GM15510 (cell line): ENCODE measurements around the gene CTDSPL2.

Experiments used
- POLR2A ChIP-seq: IDR thresholded peaks from 3 replicates; pipeline ENCODE4 v1.6.1; 2011; ENCODE audit warnings: borderline replicate concordance; ENCODE audit not compliant: insufficient read length; ENCODE audit errors: extremely low read depth

Gene CTDSPL2

GRCh38 chr15:44458429-44458828, 31.0 kb downstream of the CTDSPL2 start:
- TF ChIP-seq POLR2A, result no peak

GRCh38 chr15:44468709-44469385, 41.4 kb downstream of the CTDSPL2 start:
- TF ChIP-seq POLR2A, result no peak

GRCh38 chr15:44471885-44472455, 44.5 kb downstream of the CTDSPL2 start:
- no peak for TF ChIP-seq POLR2A

GRCh38 chr15:44479343-44479742, 51.9 kb downstream of the CTDSPL2 start:
- no peak for TF ChIP-seq POLR2A

DNA sequence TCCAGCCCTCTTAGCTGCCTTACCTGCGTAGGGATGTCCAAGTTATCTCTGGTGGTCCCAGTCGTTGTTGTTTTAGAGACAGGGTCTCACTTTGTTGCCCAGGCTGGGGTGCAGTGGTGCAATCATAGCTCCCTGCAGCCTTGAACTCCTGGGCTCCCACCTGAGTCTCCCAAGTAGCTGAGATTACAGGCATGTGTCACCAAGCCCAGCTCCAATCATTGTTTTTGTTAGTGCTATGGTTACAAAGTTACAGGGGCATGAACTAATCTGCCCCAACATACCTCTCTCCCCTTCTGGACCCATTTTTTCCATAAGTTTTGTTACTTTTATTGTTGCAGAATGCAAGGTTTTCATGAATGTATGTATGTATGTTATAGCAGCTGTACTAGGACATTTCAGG, 54.7 kb downstream of the CTDSPL2 start:
- no peak for TF ChIP-seq POLR2A

DNA sequence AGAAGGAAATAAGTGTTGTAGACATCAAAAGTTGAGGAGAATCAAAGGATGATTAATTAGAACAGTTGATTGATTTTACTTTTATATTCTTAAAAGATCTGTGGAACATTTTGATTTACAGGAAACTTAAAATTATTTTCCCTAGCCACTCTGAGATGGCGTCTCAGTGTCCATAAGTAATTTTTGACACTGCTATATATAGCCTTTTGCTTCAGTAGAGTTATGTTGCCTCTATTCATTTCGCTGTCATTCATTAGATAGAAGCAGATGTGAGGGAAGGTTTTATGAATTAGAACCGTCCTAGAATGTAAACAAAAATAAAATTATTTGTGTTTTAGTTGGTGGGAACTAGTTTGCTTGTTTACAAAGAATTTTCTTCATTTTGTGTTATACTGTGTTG, 58.5 kb downstream of the CTDSPL2 start:
- TF ChIP-seq POLR2A, result no peak

DNA sequence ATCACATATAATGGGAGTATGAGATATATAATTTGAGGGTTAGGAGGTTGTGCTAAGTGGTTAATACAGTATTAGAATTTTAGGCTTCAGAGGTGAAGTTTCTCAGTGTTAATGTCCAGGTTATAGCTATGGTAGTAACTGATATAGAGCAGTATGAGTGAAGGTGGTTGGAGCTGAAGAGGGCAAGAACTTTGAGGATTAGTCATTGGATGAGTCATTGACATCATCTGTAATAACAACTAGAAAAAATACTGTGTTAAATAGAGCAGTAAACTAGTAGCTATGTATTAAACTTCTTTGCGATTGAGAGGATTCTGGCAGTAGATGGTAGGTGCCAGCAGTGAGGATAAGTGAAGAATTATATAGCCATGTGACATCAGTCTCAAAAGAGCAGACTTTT, 62.0 kb downstream of the CTDSPL2 start:
- no peak for TF ChIP-seq POLR2A

DNA sequence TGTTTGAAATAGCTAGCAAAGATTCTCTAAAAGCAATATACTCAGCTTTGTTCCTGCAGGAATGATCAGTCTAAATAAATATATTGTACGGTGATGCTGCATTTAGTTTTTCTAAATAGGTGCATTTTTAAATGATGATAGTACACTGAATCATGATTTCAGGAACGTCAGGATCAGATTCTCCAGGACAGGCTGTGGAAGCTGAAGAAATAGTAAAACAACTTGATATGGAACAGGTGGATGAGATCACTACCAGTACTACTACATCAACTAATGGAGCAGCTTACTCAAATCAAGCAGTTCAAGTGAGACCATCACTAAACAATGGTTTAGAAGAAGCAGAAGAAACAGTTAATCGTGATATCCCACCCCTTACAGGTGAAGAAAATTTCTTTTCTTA, 63.2 kb downstream of the CTDSPL2 start:
- TF ChIP-seq POLR2A, result no peak

DNA sequence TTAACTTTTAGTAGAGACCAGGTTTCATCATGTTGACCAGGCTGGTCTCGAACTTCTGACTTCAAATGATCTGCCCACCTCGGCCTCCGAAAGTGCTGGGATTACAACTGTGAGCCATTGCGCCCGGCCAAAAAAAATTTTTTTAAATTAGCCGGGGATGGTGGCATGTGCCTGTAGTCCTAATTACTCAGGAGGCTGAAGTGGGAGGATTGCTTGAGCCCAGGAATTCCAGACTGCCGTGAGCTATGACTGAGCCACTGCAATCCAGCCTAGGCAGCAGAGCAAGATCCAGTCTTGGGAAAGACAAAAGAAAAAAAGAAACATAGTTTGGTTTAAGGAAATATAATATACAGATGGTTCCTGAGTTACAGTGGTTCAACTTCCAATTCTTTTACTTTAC, 64.6 kb downstream of the CTDSPL2 start:
- no peak for TF ChIP-seq POLR2A

DNA sequence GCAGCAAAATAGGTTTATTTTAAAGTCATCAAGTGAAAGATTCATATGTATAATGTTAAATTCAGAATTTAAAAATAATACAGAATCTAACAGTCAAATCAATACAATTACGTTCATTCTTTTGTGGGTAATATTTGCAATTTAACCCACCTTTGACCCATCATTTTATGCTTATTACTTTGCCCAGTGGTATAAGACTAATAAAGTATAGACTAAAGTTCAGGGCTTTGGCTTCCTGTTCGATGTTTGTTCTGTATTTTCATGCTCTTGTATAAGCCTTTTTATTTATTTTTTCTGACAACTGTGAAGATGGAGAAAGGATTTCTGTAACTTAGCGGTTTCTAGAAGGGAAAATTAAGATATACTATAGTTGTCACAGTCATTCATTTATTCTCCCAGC, 65.2 kb downstream of the CTDSPL2 start:
- no peak for TF ChIP-seq POLR2A

DNA sequence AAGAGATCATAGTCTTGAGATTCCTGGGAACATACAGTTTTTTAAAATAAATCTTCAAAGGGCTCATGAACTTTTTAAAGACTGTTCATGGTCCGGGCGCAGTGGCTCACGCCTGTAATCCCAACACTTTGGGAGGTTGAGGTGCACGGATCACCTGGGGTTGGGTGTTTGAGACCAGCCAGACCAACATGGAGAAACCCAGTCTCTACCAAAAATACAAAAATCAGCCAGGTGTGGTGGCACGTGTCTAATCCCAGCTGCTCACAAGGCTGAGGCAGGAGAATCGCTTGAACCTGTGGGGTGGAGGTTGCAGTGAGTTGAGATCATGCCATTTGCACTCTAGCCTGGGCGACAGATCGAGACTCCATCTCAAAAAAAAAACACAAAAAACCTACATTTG, 68.1 kb downstream of the CTDSPL2 start:
- no peak for TF ChIP-seq POLR2A

DNA sequence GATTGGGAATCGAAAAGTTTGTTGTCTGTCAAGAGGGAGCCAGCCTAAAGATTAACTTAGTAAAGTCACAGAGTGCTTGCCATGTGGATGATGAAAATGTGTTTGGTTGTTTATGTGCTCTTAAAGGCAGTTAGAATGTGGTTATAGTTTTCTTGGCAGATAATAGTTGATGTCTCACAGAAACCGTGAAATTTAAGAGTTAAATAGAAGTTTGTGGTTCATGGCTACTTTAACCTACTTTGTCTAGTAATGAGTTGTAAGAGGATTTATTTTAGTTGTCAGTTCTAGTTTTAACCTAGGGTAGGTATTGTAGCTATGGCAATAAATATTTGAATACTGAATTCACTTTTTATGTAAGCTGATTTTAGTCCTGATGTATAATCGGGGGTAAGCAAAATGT, 73.1 kb downstream of the CTDSPL2 start:
- no peak for TF ChIP-seq POLR2A

DNA sequence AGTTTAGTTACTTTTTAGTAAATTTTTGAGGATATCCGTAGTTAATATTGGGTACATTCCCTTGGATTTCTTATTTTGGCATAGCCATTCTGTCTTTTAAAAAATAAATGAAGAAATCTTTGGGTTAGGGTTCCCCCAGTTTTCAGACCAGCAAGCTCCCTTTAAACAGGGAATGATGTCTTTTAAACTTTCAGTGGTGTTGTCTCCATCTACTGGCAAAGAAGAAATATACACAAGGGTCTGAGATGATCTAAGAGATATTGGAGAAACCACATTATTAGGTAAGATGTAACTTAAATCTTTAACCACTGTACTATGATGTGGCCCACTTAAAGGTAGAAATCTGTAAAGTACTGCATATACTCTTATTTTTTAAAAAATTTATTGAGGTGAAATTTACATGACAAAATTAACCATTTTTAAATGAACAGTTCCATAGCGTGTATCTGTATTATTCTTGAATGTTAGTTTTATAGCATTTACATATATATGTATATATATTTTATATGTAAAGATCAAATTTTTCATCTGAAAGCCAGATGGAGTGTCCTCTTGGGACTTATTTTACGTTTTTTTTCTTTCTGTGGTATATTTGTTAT, 74.4 kb downstream of the CTDSPL2 start:
- TF ChIP-seq POLR2A, result no peak

GRCh38 chr15:44516436-44516835, 89.0 kb downstream of the CTDSPL2 start:
- no peak for TF ChIP-seq POLR2A

- no peak for TF ChIP-seq POLR2A
Observed at GRCh38 chr15:44519537-44519936, 92.1 kb downstream of the CTDSPL2 start.

DNA sequence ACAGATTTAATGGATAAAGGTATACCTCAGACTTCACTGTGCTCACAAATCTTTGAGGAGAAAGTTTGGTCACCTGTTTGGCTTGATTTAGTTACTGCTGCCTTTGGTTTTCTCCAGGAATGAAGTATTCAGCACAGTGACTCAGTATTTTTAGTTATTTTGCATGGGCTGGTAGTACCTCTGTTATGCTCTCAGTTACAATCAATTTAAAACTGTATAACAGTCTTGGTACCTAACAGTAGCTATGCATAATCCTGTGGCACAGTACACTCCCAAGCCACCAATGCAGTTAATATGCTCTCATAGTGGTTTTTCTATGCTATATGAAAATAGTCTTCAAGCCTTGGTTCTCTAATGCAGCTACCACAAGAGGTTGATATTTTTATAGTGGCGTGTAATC, 97.6 kb downstream of the CTDSPL2 start:
- no peak for TF ChIP-seq POLR2A

DNA sequence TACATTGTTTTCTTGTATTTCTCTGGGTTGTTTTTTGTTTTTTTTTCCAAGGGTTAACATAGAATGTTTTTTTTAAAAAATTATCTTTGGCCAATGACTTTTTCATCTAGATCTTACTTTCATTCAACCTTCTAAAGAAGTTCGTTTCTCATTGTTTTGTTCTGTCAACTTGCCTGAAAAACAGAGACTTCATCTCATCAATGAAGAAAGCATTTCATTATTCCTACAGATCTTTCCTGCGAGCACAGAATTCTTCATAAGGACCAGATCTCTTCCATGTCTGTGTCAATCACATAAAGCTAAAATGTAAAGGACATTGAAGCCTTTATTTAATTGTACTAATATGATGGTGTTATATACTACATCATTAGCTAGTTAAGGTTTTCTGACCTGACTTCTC, 99.8 kb downstream of the CTDSPL2 start:
- TF ChIP-seq POLR2A, result no peak

DNA sequence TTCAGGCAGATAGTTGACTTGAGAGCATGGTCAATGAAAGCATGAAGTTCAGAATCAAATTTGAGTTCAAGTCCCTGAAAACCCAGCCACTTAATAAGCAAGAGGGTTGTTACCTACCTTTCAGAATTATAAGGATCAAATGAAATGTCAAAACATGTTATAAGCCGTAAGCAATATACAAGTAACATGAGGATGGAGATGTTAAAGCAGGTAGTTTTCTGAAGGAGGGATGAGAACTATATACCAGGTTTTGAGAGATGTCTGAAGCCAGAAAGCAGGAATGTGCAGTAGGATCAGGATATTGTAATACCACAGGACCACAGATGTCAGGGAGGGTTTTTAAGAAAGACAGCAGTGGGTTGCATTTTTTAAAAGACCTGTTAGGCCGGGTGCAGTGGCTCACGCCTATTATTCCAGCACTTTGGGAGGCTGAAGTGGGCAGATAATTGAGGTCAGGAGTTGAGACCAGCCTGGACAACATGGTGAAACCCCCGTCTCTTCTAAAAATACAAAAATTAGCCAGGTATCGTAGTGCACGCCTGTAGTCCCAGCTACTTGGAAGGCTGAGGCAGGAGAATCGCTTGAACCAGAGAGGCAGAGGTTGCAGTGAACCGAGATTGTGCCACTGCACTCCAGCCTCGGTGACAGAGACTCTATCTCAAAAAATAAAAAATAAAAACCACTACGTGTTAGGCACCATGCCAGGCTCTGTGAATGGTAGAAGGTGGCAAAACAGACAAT, 102.6 kb downstream of the CTDSPL2 start:
- TF ChIP-seq POLR2A, result no peak
